ENCODE results near the gene KAZN. TPM values are rescaled to one million over a fixed set of nuclear protein-coding genes. Genes with fewer than 3 reads are reported as not detected.

KAZN gene
- total and polyA plus RNA-seq, 3 donors from 2014 or later = 12.1 to 14.6 (median 13.8) TPM

- DNase-seq = no peak
- no peak for TF ChIP-seq POLR2A (IDR thresholded peaks at IDR 0.05)
- no peak for TF ChIP-seq CTCF (IDR thresholded peaks at IDR 0.05)
- 31 to 56% methylated on average over 12 of the region's 12 CpGs for WGBS, 2 donors
- Histone ChIP-seq H3K36me3 (ENCODE audit: low read depth, missing control alignments) (no peaks in the 10 kb centered on the region), H3K4me1 (peaks cover 19% of the 10 kb centered on the region), H3K27me3 (no peaks in the 10 kb centered on the region), H3K4me3 (peak overlapping the region in 1 of 2 donors; percentile 3), H3K9me3 (no peaks in the 10 kb centered on the region), H3K27ac (peak overlapping the region in 1 of 2 donors; percentile 73)
- intact Hi-C loops (cut with DNase I; ENCODE audit: low total_unique reads) = no loop called here
Measured at GRCh38 chr1:14971221-14971620, 372.7 kb downstream of the KAZN start.

DNA sequence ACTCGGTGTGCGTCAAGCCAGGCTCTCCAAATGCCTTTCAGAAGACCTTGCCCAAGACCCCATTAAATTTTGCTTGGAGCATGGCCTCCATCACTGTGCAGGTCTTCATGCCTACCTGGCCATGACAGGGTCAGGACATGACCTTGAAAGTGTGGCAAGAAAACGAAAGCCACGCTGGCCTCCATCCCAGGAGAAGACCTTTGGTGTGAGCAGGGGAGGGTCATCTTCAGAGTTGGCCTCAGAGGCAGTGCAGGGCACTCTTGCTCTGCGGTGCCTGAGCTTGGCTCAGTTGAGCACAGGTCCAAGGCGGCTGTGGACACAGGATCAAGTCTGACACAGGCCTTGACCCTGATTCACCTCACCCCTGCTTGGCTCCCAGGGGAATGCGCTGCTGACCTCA is 373.6 kb downstream of the KAZN start:
- no peaks in the 10 kb centered on the region for H3K27me3 ChIP-seq

DNA sequence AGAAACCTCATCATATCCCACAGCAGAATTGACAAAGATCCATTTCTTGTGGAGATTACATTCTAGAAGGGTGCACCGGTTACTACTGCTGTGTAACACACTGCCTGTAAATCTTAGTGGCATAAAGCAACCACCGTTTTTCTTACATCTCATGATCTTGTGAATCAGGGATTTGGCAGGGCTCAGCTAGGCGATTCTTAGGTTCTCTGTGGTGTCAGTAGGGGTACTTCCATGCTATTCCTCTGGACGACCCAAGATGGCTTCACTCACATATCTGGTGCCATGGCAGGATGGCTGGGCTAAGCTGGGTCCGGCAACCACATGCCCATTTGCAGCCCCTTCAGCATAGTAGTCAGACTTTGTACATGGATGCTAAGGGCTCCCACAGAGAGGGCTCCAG is 375.3 kb downstream of the KAZN start:
- intact Hi-C loops (cut with DNase I; ENCODE audit: low total_unique reads) = no loop called here

More for the DNA sequence above, 373.6 kb downstream of the KAZN start:
- intact Hi-C loops (cut with DNase I; ENCODE audit: low total_unique reads) = no loop called here
- no peak for DNase-seq
- H3K36me3 ChIP-seq (ENCODE audit: low read depth, missing control alignments) = no peaks in the 10 kb centered on the region
- H3K27ac ChIP-seq = no peak overlapping the region
- TF ChIP-seq CTCF (IDR thresholded peaks at IDR 0.05) (no peak), POLR2A (IDR thresholded peaks at IDR 0.05) (no peak)
- H3K4me1 ChIP-seq = peaks cover 19% of the 10 kb centered on the region
- no peaks in the 10 kb centered on the region for H3K9me3 ChIP-seq
- H3K4me3 ChIP-seq = peak overlapping the region in 1 of 2 donors; percentile 3
- 40 to 47% methylated on average over 7 of the region's 7 CpGs for WGBS, 2 donors

DNA sequence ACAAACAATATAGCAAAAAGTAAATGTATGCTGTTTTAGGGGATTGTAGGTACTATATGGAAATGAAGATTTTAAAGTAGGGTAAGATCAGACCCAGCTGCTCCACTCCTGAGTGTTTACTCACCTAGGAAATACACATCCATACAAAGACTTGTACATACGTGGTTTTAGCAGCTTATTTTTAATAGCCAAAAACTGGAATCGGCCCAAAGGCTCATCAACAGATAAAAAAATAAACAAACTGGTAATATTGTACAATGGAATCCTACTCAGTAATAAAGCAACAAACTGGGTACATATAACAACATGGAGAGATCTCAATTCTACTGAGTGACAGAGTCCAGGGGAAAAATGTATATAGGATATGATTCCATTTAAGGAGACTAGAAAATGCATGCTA is 375.9 kb downstream of the KAZN start:
- no peak for DNase-seq
- intact Hi-C loops (cut with DNase I; ENCODE audit: low total_unique reads) = no loop called here
- TF ChIP-seq CTCF (IDR thresholded peaks at IDR 0.05) (no peak), POLR2A (IDR thresholded peaks at IDR 0.05) (no peak)
- Histone ChIP-seq H3K4me3 (no peak overlapping the region), H3K36me3 (ENCODE audit: low read depth, missing control alignments) (no peaks in the 10 kb centered on the region), H3K4me1 (peaks cover 14% of the 10 kb centered on the region), H3K27me3 (no peaks in the 10 kb centered on the region), H3K9me3 (no peaks in the 10 kb centered on the region), H3K27ac (no peak overlapping the region)
- WGBS, 2 donors = 48 to 49% methylated on average over 2 of the region's 2 CpGs

More for the DNA sequence above, 375.3 kb downstream of the KAZN start:
- Histone ChIP-seq H3K4me3 (no peak overlapping the region), H3K36me3 (ENCODE audit: low read depth, missing control alignments) (no peaks in the 10 kb centered on the region), H3K27me3 (no peaks in the 10 kb centered on the region), H3K9me3 (no peaks in the 10 kb centered on the region), H3K4me1 (peaks cover 14% of the 10 kb centered on the region), H3K27ac (no peak overlapping the region)
- no peak for DNase-seq
- 85 to 90% methylated on average over 5 of the region's 5 CpGs for WGBS, 2 donors
- TF ChIP-seq CTCF (IDR thresholded peaks at IDR 0.05) (no peak), POLR2A (IDR thresholded peaks at IDR 0.05) (no peak)

DNA sequence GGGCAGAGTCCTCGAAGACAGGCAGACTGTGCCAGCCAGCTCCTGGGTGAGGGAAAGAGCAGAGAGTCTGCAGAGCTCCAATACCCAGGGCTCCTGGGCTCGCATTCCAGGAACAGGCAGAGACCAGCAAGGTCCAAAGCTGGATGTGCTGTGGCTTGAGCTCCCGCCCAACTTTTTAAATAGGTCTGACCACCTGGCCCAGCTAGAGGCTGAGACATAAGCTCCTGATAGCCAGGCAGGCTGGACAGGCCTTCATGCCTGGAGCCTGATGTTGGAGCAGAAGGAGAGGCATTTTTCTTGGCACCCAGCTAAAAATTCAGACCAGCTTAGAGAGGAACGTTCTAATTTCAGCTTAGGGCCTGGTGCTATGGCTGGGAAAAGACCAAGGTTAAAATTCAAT is 376.6 kb downstream of the KAZN start:
- no peaks in the 10 kb centered on the region for H3K27me3 ChIP-seq
- 73 to 75% methylated on average over 4 of the region's 4 CpGs for WGBS, 2 donors
- H3K4me3 ChIP-seq = no peak overlapping the region
- no peaks in the 10 kb centered on the region for H3K36me3 ChIP-seq (ENCODE audit: low read depth, missing control alignments)
- no peak for DNase-seq
- H3K4me1 ChIP-seq = peaks cover 14% of the 10 kb centered on the region
- intact Hi-C loops (cut with DNase I; ENCODE audit: low total_unique reads) = no loop called here
- H3K27ac ChIP-seq = no peak overlapping the region
- TF ChIP-seq POLR2A (IDR thresholded peaks at IDR 0.05) (no peak), CTCF (IDR thresholded peaks at IDR 0.05) (no peak)
- no peaks in the 10 kb centered on the region for H3K9me3 ChIP-seq

Data from testis (tissue), 3 donors.